H54 (cell line): ENCODE data around the gene HPS4.

ENCODE experiments used
- DNase-seq: peaks from one replicate; pipeline ENCODE4 v3.0.0; 2011; ENCODE audit warnings: low spot score, mixed read lengths; ENCODE audit not compliant: insufficient read length
- FAIRE-seq: peaks from 3 replicates; lab custom pipeline; 2011; peaks lifted over from hg19 to GRCh38; lab: Jason Lieb, UNC
- POLR2A ChIP-seq: IDR thresholded peaks from 2 replicates; pipeline ENCODE4 v1.6.1; 2011; ENCODE audit warnings: low read depth, mild to moderate bottlenecking, low read length

The HPS4 gene

DNA sequence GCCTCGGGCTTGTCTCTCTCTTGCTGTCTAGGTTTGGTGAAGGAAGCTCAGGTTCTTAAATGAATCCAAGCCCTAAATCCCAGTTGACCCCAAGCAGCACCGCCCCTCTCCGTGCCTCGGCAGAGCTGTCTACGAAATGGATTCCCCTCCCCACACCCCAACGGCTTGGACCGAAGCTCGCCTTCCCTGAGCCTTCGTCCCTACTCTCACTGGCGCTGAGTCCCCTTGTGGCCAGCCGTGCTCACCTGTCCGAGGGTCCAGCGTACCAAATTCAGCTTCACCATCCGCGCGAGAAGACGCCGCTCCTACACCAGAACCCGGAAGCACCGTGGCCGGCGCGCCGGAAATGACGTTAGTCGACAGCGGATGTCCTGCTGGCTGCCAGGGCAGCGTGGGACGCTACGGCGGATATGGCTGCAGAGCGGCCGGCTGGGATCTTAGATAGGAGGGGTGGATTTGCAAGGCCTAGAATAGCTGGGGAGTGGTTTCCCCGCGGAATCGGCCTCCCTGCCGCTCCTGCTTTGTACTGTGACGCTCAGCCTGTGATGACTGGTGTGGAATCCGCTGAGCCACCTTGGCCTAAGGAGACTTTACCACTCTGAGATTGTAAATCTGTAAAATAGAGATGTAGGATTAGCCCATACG is 28.7 kb upstream of the HPS4 start, which contains the start of gene TFIP11:
Gene TFIP11 (minus strand): TSS at position 325 of the 645 bp plus-strand sequence. CDS start 2,201 bp downstream, outside the sequence.
- no peak for FAIRE-seq
- peak; percentile 69 for TF ChIP-seq POLR2A
- DNase-seq, result peak; percentile 82

DNA sequence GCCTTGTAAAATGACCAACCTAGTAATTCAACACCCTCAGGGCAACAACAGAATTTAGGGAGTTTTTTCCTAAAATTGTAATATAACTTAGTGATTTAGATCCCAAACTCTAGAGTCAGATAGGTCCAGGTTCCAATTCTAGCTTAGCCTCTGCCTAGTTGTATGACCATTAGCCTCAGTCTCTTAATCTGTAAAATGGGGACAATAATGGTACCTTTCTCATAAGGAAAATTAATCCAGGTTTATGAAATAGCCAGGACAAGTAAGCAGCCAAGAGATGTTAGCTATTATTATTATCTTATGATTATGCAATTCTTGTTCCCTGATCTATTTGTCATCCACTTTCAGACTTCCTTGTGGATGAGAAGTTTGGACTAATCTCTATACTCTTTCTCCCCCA is 24.6 kb upstream of the HPS4 start:
- TF ChIP-seq POLR2A, result no peak
- FAIRE-seq, result no peak
- DNase-seq, result no peak

DNA sequence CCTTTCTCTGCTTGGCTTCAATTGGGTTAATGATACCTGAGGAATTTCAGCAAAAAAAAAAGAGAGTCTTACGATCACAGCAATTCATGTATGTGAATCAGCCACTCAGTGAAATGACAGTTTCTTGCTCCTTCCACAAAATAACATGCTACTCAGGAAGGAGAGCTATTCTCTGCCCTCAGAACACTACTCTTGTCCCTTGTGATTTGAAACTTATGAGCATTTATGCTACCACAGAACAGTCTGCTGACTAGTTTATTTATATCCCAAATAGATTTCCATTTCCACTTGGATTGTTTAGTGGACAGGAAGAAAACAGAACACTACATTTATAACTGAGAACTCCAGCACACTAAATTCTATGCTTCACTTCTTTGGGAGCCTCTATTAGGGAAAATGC is 20.2 kb upstream of the HPS4 start:
- DNase-seq, result no peak
- FAIRE-seq, result no peak
- TF ChIP-seq POLR2A, result no peak

DNA sequence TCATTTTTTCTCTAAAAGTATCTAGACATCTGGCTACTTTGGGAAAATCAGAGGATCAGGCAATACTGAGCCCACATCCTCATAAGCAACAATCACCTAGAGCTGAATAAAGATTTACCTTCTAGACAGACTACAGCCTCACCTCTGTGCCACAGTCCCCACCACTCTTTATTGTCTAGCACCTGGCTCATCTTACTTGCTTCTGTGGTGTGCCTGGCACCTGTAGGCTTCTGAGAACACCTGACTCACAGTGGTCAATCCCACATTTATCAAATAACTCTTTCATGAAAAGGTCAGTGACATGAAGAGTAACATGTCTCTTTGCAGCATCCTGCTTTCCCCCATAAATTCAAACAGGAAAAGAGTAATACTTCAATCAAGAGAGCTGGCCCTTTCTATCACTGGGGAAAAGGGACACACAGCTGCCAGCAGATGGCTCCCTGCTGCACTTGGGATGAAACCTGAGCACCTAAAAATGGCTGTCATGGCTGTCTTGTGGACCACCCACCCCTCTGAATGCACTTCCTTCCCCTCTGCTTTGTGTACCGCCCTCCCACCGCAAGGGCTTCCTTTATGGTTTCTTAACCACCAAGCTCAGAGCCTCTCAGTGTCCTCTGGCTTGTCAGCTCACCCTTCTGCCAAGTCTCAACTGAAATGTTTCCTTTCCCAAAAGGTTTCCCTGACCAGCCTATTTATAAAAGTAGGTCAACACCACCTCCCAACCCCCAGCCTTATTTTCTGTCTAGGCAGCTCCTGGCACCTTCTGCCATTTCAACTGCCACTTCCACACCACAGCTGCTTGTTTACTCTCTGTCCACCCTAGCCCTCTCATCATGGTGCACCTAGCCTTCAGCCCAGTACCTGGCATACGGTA is 19.3 kb upstream of the HPS4 start:
- no peak for DNase-seq
- TF ChIP-seq POLR2A, result no peak
- FAIRE-seq, result no peak

DNA sequence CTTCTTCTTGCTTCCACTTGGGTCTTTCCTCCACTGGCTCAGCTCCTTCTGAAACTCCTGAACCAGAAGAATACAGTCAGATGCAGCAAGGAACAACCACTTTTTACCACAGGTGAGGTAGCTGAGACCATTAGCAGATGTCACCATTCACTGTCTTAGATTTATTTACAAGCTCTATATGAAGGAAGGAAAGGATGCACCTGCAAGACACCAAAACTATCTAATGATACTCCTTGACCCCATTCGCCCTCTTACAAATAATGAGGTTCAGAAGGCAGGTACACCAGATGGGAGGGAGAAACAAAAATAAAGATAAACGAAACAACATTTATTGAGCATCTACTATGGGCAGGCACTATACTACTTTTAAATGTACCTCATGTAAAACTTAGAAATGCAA is 18.4 kb upstream of the HPS4 start:
- DNase-seq (no peak), FAIRE-seq (no peak)
- no peak for TF ChIP-seq POLR2A

DNA sequence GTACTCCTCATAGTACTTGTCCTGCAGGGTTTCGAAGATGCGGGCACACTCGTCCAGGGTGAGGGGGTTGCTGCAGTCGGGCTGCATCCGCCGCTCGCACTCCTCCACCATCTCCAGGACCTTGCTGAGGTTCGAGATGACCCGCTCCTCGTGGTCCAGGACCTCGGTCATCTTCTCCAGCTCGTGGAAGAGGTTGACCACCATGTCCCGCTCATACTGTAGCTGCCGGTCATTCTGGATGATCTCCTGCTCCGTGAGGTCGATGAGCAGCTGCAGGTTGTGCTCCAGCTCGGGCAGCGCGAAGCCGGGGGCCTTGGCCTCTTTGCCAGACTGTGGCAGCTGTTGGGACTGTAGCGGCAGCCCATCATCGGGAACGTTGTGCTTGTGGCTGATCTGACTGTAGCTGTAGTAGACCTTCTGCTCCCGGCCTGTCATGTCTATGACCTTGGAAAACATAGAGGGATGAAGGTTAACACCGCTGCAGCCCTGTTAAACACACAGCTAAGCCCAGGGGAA is 15.7 kb upstream of the HPS4 start:
- no peak for TF ChIP-seq POLR2A
- no peak for DNase-seq
- no peak for FAIRE-seq

DNA sequence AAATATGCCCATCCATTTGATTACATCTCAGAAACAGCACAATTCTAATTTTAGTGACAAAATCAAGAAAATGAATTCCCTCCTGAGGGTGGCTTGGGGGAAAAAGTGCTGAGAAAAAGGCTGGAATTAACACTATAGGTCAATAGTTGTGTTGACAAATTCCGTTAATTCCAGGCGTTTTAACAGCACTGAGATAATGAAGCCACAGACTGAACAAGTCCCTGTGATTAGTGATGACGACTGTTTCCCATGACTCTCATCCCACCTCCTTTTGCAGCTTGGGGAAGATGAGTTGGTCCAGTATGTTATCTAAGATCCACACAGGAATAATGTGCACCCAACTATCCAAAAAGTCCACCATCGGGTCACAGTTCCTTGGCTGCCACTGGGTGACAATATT is 12.9 kb upstream of the HPS4 start:
- no peak for DNase-seq
- no peak for TF ChIP-seq POLR2A
- FAIRE-seq, result no peak

DNA sequence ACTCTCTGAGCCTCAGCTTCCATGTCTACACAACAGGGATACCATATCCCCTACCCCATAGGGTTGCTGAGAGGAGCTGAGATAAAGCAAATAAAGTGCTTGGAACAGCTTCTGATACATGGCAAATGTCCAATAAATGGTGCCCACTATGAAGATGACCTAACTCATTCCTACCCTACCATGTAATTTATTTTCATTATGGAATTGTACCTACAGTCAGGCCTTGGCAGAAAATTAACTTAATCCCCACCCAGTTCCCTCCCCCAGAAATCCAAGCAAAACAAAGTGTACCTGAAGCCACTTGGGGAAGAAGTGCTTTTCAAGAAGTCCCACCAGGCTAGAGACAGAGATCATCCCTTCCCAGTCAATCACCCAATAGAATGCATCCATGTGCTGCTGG is 10.9 kb upstream of the HPS4 start:
- no peak for TF ChIP-seq POLR2A
- FAIRE-seq (no peak), DNase-seq (no peak)

DNA sequence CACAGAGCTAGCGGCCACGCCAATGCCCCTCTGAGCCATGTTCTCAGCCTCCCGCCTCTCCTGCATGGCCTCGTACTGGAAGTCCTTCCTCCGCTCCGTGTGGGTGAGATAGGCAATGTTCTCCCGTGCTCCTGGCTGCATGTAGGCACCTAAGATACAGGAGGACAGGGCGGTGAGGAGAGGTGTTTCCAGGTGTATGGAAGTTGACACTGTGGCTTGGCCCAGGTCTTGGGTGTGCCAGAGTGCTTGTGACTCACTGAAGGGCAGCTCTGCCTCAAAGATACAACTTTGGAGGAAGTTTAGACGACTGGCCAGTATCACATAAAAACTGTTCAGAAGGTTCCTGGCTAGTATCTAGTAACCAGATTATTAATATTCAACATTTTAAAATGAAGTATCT is 8.6 kb upstream of the HPS4 start:
- TF ChIP-seq POLR2A, result no peak
- no peak for FAIRE-seq
- no peak for DNase-seq

DNA sequence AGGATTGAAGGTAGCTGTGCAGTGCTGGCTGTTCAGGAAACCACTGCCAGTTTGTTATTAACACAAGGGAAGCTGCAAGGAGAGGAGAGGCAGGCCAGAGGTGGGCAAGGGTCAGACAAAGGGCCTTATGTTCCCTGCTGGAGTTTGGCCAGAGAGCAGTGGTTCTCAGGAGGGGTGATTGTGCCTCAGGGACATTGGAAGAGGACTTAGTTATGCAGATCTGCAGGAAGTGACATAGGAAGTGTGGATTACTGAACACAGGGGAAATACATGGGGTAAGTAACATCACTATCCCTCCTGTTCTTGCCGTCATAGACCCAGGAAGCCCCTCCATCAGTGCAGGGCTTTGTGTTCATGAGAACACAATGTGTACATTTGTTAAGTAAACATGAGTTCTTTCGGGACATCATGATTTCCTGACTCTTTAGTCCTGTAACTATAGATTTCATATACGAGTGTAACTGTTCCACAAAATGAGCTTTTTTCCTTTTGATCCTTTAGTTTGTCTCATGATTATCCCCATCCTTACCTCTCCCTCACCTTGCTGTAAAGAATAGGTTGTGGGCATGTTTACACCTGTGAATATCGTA is 6.0 kb upstream of the HPS4 start:
- FAIRE-seq, result no peak
- TF ChIP-seq POLR2A, result no peak
- DNase-seq, result no peak

DNA sequence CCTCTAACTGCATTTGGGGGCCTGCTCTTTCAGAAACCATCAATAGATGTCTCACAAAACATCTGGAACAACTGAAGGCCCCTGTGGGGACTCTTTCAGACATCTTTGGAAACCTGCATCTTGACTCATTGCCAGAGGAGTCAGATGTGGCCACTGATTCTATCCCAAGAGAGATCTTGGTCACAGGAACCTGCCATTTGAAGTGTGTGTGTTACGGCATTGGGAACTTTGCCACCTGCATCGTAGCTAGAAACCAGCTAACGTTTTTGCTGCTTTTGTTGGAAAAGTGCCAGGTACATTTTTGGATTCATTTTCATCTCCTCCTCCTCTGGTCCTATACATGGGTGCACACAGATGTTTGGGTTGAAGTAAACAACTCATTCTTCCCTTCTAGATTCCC is 4.4 kb upstream of the HPS4 start:
- FAIRE-seq (no peak), DNase-seq (no peak)
- TF ChIP-seq POLR2A, result no peak

DNA sequence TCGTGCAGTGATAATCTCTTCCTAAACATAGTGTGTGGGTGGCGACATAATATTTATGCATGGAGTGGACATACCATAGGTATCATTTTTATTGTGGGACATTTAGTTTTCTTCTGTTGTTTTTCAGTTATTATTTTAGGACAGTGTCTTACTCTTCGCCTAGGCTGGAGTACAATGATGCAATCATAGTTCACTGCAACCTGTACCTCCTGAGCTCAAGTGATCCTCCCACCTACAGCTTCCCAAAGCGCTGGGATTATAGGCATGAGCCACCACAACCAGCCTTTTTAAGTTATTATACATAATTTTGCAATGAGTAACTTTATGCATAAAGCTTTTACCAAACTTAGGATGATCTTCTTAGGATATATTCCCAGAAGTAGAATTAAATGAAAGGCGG is 2.8 kb upstream of the HPS4 start:
- TF ChIP-seq POLR2A, result no peak
- no peak for FAIRE-seq
- no peak for DNase-seq

DNA sequence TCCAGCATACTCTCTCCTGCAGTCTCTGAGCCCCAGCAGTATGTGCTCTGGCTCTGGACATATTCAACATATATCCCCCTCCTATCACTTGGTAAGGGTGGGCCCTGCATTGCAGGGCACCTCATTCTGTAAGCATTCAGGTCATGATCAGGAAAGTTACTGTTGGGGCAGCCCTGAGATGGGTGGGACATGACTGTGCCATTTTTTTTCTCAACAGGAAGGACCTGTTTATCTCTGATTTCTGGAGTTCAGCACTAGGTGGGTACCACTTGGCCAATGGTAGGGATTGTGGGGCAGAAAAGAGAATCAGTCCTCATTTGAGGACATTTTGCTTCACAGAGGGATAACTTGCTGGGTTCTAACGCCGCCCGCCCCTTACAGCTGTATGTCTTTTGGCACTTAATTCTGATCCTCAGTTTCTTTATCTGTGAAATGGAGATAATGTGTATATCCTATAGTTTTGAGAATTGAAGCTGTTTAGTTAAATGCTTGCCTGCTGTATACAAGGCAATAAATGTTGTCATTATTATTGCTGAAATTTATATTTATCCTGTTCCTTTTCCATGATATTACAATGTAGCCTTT is 2.3 kb upstream of the HPS4 start:
- TF ChIP-seq POLR2A, result no peak
- FAIRE-seq, result no peak
- no peak for DNase-seq

DNA sequence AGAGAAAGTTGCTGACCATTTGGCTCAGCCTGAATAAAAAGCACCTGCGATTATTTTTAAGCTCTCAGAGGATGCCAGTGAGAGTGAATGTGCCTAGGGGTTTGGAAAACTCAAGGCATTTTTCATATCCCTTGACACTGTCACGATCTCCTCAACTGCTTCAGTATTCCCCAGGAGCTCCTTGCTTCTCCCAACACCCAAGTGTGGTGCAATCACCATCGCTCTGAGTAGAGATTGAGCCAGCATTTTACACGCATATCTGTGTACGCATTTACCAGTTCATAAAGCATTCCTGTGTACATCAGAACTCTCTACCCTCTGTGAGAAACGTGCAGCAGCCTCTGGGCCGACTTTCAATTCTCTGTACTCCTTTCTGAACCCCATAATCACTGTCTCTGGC is 1.4 kb upstream of the HPS4 start:
- FAIRE-seq, result no peak
- no peak for DNase-seq
- TF ChIP-seq POLR2A, result no peak

DNA sequence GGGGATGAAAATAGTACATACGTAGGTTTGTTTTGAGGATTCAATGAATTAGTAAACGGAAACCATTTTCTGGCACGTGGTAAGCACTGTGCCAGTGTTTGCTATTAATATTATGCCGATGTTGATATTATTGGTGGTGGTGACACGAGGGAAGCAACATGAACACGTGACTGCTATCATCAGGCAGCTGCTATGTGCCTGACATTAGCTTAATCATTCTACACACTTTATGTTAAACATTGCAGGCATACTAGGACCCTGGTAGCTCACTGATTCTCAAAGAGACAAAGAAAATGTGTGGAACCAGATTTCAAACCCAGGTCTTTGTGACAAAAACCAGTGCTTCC is 750 bp upstream of the HPS4 start:
- no peak for TF ChIP-seq POLR2A
- FAIRE-seq, result no peak
- no peak for DNase-seq
